K562 (cell line): ENCODE measurements around the gene ZNF586. TPM values are rescaled to one million over a fixed set of nuclear protein-coding genes. Genes with fewer than 3 reads are reported as not detected.
"Not testable (repeated sequence)": the region's sequence is repeated elsewhere in the genome, so short reads cannot be mapped to it uniquely, and the experiment has no call there.

Experiments used
- CEBPG ChIP-seq, 3 experiments: fragments of 200-800 bp in 1 of 3; sonication (Bioruptor generic) in 1 of 3; sonication (generic) in 1 of 3; formaldehyde crosslinking in 1 of 3; IDR thresholded peaks in 2 of 3; conservative IDR thresholded peaks in 1 of 3; 2 replicates each; pipeline versions ENCODE4 v1.6.1 to v1.8.0; 2016 to 2022; ENCODE audit warnings: missing compliant biosample characterization in 2 of 3, missing genetic modification characterization in 2 of 3, mild to moderate bottlenecking in 1 of 3, missing genetic modification reagents in 1 of 3
- CTBP1 ChIP-seq: fragments of 450-650 bp; IDR thresholded peaks from 2 replicates; pipeline ENCODE4 v1.6.1; 2016; ENCODE audit warnings: borderline replicate concordance
- FOXK2 ChIP-seq, 2 experiments: fragments of 450-650 bp; IDR thresholded peaks in 1 of 2; conservative IDR thresholded peaks in 1 of 2; 2 replicates each; pipeline ENCODE4 v1.6.1; 2016; ENCODE audit warnings: low read depth in 2 of 2, mild to moderate bottlenecking in 1 of 2
- HDAC1 ChIP-seq, 2 experiments: fragments of 450-650 bp; IDR thresholded peaks; 2 replicates each; pipeline ENCODE4 v1.6.1; 2016 to 2017; ENCODE audit warnings: inconsistent platforms in 1 of 2, mild to moderate bottlenecking in 1 of 2, moderate library complexity in 1 of 2
- L3MBTL2 ChIP-seq: fragments of 450-650 bp; IDR thresholded peaks from 2 replicates; pipeline ENCODE4 v1.6.1; 2016; ENCODE audit warnings: mild to moderate bottlenecking, moderate library complexity
- NCOR1 ChIP-seq: fragments of 450-650 bp; IDR thresholded peaks from 2 replicates; pipeline ENCODE4 v1.6.1; 2016; ENCODE audit warnings: mild to moderate bottlenecking, moderate library complexity
- TAL1 ChIP-seq: fragments of 450-650 bp; IDR thresholded peaks from 2 replicates; pipeline ENCODE4 v1.6.1; 2016; ENCODE audit warnings: mild to moderate bottlenecking
- polyA plus RNA-seq, 8 experiments: library from polyadenylated mRNA; depleted of rRNA in 4 of 8; stranded (reverse) in 5 of 8; unstranded in 3 of 8; fragments of >200 nt; fragmentation: Nextera tagmentation in 2 of 8; fragmentation: Illumina TruSeq in 1 of 8; extraction: Ambion mirVana in 2 of 8; extraction: Trizol in 1 of 8; gene quantifications; 2 replicates each; pipeline versions ENCODE4 v1.2.1 to v1.2.3, GENCODE V29; 2011 to 2014; ENCODE audit warnings: inconsistent platforms in 1 of 8, missing spikeins in 1 of 8
- total RNA-seq, 7 experiments: library from RNA; depleted of rRNA in 6 of 7; stranded (reverse); fragments of >200 nt in 6 of 7; fragmentation: Illumina TruSeq in 2 of 7; extraction: Trizol in 2 of 7; gene quantifications; 2 replicates each; pipeline versions ENCODE4 v1.2.1 to v1.2.3, GENCODE V29; 2011 to 2021; ENCODE audit warnings: low replicate concordance in 1 of 7
- TF ChIP-seq, protein P1 (sequence below), 2 experiments: fragments of 450-650 bp in 1 of 2; sonication (generic) in 1 of 2; formaldehyde crosslinking in 1 of 2; IDR thresholded peaks; 2 replicates each; pipeline versions ENCODE4 v1.7.1 to v1.9.0; 2016 to 2022; ENCODE audit warnings: inconsistent platforms in 1 of 2, mild to moderate bottlenecking in 1 of 2, missing genetic modification reagents in 1 of 2
- TF ChIP-seq, protein P2 (sequence below), 2 experiments: fragments of 450-650 bp; conservative IDR thresholded peaks; 2 replicates each; pipeline ENCODE4 v1.6.1; 2017; ENCODE audit warnings: mild to moderate bottlenecking in 2 of 2, moderate library complexity in 2 of 2

The ZNF586 gene
- total and polyA plus RNA-seq, 9 of the 15 experiments (the other 6 are each of a cell fraction or from before 2014, with no cell fraction given): 2.5 to 12.6 (median 8.4) TPM

- TF ChIP-seq CEBPG (CRISPR knock-in tag; IDR thresholded peaks at IDR 0.05) (peak; percentile 62), CTBP1 (peak; percentile 63; the same call in 1 of the 2 replicates), L3MBTL2 (peak; percentile 81), TAL1 (peak; percentile 28; the same call in 1 of the 2 replicates), FOXK2 (conservative IDR thresholded peaks at IDR 0.05 in 1 of 2, IDR thresholded peaks at IDR 0.05 in 1 of 2; ENCODE audit: low read depth in 2 of 2) (peak; percentile 52 to 60; a peak in 1 of 4 replicates), NCOR1 (peak; percentile 31; the same call in 1 of the 2 replicates), HDAC1 (IDR thresholded peaks at IDR 0.05) (peak in 1 of 2 experiments; percentile 24; a peak in 1 of 4 replicates)
- not testable (repeated sequence) for TF ChIP-seq CEBPG (tag; conservative IDR thresholded peaks at IDR 0.05 in 1 of 2, IDR thresholded peaks at IDR 0.05 in 1 of 2)
- TF ChIP-seq, protein P1, sequence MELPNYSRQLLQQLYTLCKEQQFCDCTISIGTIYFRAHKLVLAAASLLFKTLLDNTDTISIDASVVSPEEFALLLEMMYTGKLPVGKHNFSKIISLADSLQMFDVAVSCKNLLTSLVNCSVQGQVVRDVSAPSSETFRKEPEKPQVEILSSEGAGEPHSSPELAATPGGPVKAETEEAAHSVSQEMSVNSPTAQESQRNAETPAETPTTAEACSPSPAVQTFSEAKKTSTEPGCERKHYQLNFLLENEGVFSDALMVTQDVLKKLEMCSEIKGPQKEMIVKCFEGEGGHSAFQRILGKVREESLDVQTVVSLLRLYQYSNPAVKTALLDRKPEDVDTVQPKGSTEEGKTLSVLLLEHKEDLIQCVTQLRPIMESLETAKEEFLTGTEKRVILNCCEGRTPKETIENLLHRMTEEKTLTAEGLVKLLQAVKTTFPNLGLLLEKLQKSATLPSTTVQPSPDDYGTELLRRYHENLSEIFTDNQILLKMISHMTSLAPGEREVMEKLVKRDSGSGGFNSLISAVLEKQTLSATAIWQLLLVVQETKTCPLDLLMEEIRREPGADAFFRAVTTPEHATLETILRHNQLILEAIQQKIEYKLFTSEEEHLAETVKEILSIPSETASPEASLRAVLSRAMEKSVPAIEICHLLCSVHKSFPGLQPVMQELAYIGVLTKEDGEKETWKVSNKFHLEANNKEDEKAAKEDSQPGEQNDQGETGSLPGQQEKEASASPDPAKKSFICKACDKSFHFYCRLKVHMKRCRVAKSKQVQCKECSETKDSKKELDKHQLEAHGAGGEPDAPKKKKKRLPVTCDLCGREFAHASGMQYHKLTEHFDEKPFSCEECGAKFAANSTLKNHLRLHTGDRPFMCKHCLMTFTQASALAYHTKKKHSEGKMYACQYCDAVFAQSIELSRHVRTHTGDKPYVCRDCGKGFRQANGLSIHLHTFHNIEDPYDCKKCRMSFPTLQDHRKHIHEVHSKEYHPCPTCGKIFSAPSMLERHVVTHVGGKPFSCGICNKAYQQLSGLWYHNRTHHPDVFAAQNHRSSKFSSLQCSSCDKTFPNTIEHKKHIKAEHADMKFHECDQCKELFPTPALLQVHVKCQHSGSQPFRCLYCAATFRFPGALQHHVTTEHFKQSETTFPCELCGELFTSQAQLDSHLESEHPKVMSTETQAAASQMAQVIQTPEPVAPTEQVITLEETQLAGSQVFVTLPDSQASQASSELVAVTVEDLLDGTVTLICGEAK (IDR thresholded peaks at IDR 0.05): peak; percentile 72
- TF ChIP-seq, protein P1 (CRISPR knock-in tag; IDR thresholded peaks at IDR 0.05): not testable (repeated sequence)
- TF ChIP-seq, protein P2, sequence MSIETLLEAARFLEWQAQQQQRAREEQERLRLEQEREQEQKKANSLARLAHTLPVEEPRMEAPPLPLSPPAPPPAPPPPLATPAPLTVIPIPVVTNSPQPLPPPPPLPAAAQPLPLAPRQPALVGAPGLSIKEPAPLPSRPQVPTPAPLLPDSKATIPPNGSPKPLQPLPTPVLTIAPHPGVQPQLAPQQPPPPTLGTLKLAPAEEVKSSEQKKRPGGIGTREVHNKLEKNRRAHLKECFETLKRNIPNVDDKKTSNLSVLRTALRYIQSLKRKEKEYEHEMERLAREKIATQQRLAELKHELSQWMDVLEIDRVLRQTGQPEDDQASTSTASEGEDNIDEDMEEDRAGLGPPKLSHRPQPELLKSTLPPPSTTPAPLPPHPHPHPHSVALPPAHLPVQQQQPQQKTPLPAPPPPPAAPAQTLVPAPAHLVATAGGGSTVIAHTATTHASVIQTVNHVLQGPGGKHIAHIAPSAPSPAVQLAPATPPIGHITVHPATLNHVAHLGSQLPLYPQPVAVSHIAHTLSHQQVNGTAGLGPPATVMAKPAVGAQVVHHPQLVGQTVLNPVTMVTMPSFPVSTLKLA (conservative IDR thresholded peaks at IDR 0.05): peak; percentile 21 to 57; a peak in 2 of 4 replicates
Observed at GRCh38 chr19:57810410-57811295, 41.2 kb downstream of the ZNF586 start (continued).
